Measurements from ENCODE around the gene PITX3. TPM values are rescaled to one million over a fixed set of nuclear protein-coding genes. Genes with fewer than 3 reads are reported as not detected.

The PITX3 gene
- total and polyA plus RNA-seq, 9 donors, result not detected

DNA sequence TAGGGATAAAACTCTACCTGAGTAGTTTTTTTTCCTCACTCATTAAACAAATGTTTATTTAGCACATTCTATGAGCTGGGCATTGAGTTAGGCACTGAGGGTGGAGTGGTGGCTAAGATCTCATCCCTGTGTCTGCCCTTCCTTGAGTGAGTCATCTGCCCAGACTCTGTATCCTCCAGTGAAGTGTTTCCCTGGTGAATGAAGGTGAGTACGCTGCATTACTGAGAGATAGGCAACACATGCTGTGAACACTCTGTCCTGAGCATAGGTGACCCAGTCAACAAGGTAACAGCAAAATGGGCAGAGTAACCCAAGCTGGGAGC, 5.8 kb downstream of the PITX3 start:
- WGBS, 3 donors, result 90 to 92% (median 91%) methylated on average over 1 of the region's 1 CpG
- Histone ChIP-seq H3K9me3 (no peaks in the 10 kb centered on the region), H3K36me3 (no peaks in the 10 kb centered on the region), H3K4me3 (no peak overlapping the region), H3K27ac (no peak overlapping the region), H3K27me3 (no peaks in the 10 kb centered on the region), H3K4me1 (ENCODE audit: insufficient read depth) (peaks cover 6% of the 10 kb centered on the region)
- intact Hi-C loops (cut with DNase I), result loop anchor here in 3 of 4 donors (10.0 kb wide), 3 partner anchors 81 to 349 kb away; partner anchors contain the start of gene NOLC1 (in 1 of the 3)
- TF ChIP-seq, protein P1, sequence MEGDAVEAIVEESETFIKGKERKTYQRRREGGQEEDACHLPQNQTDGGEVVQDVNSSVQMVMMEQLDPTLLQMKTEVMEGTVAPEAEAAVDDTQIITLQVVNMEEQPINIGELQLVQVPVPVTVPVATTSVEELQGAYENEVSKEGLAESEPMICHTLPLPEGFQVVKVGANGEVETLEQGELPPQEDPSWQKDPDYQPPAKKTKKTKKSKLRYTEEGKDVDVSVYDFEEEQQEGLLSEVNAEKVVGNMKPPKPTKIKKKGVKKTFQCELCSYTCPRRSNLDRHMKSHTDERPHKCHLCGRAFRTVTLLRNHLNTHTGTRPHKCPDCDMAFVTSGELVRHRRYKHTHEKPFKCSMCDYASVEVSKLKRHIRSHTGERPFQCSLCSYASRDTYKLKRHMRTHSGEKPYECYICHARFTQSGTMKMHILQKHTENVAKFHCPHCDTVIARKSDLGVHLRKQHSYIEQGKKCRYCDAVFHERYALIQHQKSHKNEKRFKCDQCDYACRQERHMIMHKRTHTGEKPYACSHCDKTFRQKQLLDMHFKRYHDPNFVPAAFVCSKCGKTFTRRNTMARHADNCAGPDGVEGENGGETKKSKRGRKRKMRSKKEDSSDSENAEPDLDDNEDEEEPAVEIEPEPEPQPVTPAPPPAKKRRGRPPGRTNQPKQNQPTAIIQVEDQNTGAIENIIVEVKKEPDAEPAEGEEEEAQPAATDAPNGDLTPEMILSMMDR (IDR thresholded peaks at IDR 0.05), result no peak
- no peak for TF ChIP-seq POLR2A (IDR thresholded peaks at IDR 0.05)
- TF ChIP-seq EP300 (IDR thresholded peaks at IDR 0.05), result no peak
- DNase-seq, result no peak

DNA sequence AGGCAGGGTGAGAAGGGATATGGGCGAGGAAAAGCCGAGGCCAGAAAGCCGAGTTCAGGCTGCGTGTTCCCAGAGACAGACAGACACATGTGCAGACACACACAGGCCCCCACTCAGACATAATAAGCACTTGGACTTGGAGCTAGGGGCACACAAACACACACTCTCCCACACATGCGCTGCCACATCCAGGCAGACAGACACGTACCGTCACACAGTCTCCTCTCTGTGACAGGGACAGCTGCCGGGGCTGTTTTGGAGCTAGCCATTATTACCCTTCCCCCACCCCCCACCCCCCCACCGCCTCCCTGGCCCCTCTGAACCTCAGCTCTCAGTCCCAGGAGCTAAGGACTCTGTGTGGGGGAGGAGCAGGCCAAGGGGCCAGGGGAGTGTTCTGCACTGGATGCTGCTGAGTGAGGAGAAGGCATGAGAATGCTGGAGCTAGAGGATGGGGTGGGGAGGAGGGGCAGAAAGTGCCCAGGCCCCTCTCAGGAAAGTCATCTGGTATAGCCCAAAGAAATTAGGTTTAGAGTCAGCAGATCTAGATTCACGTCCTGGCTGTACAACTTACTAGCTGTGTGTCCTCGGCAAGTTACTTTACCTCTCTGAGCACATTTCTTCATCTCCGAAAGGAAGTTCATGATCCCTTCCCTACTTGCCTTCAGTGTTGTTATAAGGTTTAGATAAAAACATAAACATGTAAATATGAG, 6.3 kb downstream of the PITX3 start:
- TF ChIP-seq POLR2A (IDR thresholded peaks at IDR 0.05) (no peak), EP300 (IDR thresholded peaks at IDR 0.05) (no peak)
- TF ChIP-seq, protein P1 (IDR thresholded peaks at IDR 0.05), result no peak
- H3K4me3 ChIP-seq, result no peak overlapping the region
- H3K9me3 ChIP-seq, result no peaks in the 10 kb centered on the region
- intact Hi-C loops (cut with DNase I), result loop anchor here in 3 of 4 donors (5.0 to 10.0 kb wide), 5 partner anchors 80 to 350 kb away; partner anchors contain the start of gene NOLC1 (in 1 of the 3)
- 44 to 51% (median 49%) methylated on average over 12 of the region's 12 CpGs for WGBS, 3 donors
- no peaks in the 10 kb centered on the region for H3K36me3 ChIP-seq
- no peak overlapping the region for H3K27ac ChIP-seq
- DNase-seq, result no peak
- peaks cover 9% of the 10 kb centered on the region for H3K4me1 ChIP-seq (ENCODE audit: insufficient read depth)
- no peaks in the 10 kb centered on the region for H3K27me3 ChIP-seq

DNA sequence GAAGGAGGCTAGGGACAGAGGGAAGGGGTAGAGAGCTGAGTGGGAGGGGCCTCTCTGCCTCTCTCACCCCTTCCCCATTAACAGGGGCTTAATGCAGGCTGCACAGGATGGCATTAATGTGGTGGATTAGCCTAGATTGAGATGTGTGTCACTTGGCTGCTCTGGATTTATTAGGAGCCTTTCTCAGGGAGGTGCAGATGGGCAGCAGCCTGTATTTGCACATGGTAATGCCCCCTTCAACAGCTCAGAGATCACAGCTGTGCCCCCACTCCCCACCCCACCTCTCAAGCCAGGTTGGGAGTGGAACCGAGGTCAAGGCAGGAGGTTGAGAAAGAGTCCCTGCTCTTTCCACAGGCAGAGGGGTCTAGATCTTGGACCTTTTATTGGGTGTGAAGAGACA, 7.3 kb downstream of the PITX3 start:
- 42 to 81% (median 79%) methylated on average over 1 of the region's 1 CpG for WGBS, 3 donors
- Histone ChIP-seq H3K27ac (no peak overlapping the region), H3K4me1 (ENCODE audit: insufficient read depth) (peaks cover 11% of the 10 kb centered on the region), H3K36me3 (no peaks in the 10 kb centered on the region), H3K4me3 (no peak overlapping the region), H3K9me3 (no peaks in the 10 kb centered on the region), H3K27me3 (no peaks in the 10 kb centered on the region)
- DNase-seq, result no peak
- intact Hi-C loops (cut with DNase I), result loop anchor here in 3 of 4 donors (5.0 to 10.0 kb wide), 5 partner anchors 79 to 351 kb away; partner anchors contain the start of gene NOLC1 (in 1 of the 3)
- TF ChIP-seq, protein P1 (IDR thresholded peaks at IDR 0.05), result no peak
- no peak for TF ChIP-seq POLR2A (IDR thresholded peaks at IDR 0.05)
- TF ChIP-seq EP300 (IDR thresholded peaks at IDR 0.05), result no peak

DNA sequence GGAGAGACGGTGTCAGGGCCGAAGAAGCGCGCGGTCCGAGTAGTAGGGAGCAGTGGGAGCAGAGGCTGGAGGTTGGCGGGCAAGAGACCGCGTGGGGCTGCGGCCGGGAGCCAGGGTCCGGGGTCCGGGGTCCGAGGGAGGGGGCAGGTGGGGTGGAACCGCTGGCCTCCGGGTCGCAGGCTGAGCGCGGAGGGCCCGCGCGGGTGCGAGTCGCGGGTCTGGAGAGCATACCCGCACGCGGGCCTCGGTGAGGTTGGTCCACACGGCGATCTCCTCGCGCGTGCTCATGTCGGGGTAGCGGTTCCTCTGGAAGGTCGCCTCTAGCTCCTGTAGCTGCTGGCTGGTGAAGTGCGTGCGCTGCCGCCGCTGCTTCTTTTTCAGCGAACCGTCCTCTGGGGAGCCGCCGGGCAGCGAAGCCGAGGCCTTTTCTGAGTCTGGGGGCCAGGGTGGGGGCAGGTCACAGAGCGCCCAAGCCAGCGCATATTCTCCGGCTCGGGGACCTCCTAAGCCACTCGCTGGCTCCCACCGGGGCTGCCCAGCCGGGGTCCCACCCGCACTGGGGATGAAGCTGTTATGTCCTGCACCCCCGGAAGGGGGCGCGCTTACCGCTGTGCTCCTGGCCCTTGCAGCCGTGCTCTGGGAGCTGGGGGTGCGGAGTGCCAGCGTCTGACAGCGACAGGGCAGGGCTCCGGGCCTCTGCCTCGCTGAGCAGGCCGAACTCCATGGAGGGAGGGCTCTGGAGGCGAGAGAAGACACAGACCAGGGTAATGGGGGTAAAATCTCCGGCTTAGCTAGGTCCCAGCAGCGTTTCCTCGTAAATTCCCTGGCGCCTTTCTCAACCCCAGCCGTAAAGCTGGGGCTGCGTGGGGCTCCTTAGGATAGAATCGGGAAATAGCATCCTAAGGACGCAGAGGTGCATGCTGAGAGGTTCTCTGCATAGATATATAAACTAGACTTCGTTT, 9.7 kb downstream of the PITX3 start:
- Histone ChIP-seq H3K9me3 (no peaks in the 10 kb centered on the region), H3K36me3 (no peaks in the 10 kb centered on the region), H3K4me1 (ENCODE audit: insufficient read depth) (peaks cover 11% of the 10 kb centered on the region), H3K27me3 (no peaks in the 10 kb centered on the region), H3K27ac (no peak overlapping the region), H3K4me3 (no peak overlapping the region)
- no peak for DNase-seq
- WGBS, 3 donors, result 12 to 16% (median 15%) methylated on average over 74 to 76 of the region's 76 CpGs
- TF ChIP-seq POLR2A (IDR thresholded peaks at IDR 0.05) (no peak), EP300 (IDR thresholded peaks at IDR 0.05) (no peak)
- TF ChIP-seq, protein P1 (IDR thresholded peaks at IDR 0.05), result no peak
- intact Hi-C loops (cut with DNase I), result loop anchor here in 3 of 4 donors (5.0 to 10.0 kb wide), 5 partner anchors 77 to 353 kb away; partner anchors contain the start of gene NOLC1 (in 1 of the 3)

Data from ovary (tissue), 9 donors.